ENCODE data around the gene SLC25A27. TPM values are rescaled to one million over a fixed set of nuclear protein-coding genes. Genes with fewer than 3 reads are reported as not detected.

The SLC25A27 gene
- total and polyA plus RNA-seq, 2 of the 4 experiments (the other 2 are of a cell fraction) = 1.3 TPM; not detected in 1

- Histone ChIP-seq H4K20me1 (ENCODE audit: insufficient read depth, low read length) (no peaks in the 10 kb centered on the region), H3K36me3 (ENCODE audit: control insufficient read depth, insufficient read depth, low read length) (no peaks in the 10 kb centered on the region), H2BK15ac (ENCODE audit: low read depth, low read length) (no peak overlapping the region), H3K4ac (ENCODE audit: low read depth, low read length) (no peak overlapping the region), H3K4me3 (ENCODE audit: insufficient read depth, low read depth, low read length) (no peak overlapping the region), H4K5ac (ENCODE audit: low read depth, low read length) (no peak overlapping the region), H3K9me3 (ENCODE audit: control insufficient read depth, insufficient read depth, low read length) (no peaks in the 10 kb centered on the region), H2BK20ac (ENCODE audit: low read depth, low read length) (no peak overlapping the region), H3K27ac (ENCODE audit: insufficient read depth, low read length) (no peak overlapping the region), H3K14ac (replicated peaks; ENCODE audit: low read depth, low read length) (no peak overlapping the region), H4K91ac (ENCODE audit: insufficient read depth, low read depth, low read length) (no peak overlapping the region), H3K18ac (ENCODE audit: low read depth, low read length) (no peak overlapping the region), H2BK120ac (ENCODE audit: low read depth, low read length) (no peak overlapping the region), H3K9me1 (ENCODE audit: insufficient read depth, low read length) (no peaks in the 10 kb centered on the region), H2AK9ac (replicated peaks; ENCODE audit: low read depth, low read length, poor library complexity) (no peak overlapping the region), H3K79me1 (ENCODE audit: low read depth in 1 of 2, low read length in 2 of 2) (no peaks in the 10 kb centered on the region), H2AFZ (replicated peaks; ENCODE audit: low read length, poor library complexity) (no peak overlapping the region), H3K56ac (ENCODE audit: extremely low read depth, insufficient read depth, low read length) (no peak overlapping the region), H3K4me2 (ENCODE audit: low read depth, low read length) (no peak overlapping the region), H3K9ac (ENCODE audit: low read depth, low read length) (no peak overlapping the region), H4K8ac (ENCODE audit: low read depth in 2 of 2, low read length in 2 of 2) (no peak overlapping the region), H3K4me1 (ENCODE audit: control insufficient read depth, insufficient read depth, low read length) (no peaks in the 10 kb centered on the region), H2AK5ac (ENCODE audit: low read depth, low read length) (no peak overlapping the region), H3K27me3 (ENCODE audit: control insufficient read depth, insufficient read depth, low read length) (no peaks in the 10 kb centered on the region), H3K23ac (ENCODE audit: low read depth, low read length) (no peak overlapping the region), H2BK5ac (ENCODE audit: low read depth, low read length, poor library complexity, severe bottlenecking) (no peak overlapping the region)
- ATAC-seq (ENCODE audit: low read depth) (no peak), DNase-seq (no peak)
- no CpG with 5 or more reads among the region's 3 CpGs for WGBS, 2 experiments (ENCODE audit: extremely low coverage in 2 of 2, insufficient read length in 1 of 2)
- no TSS peak for BruUV-seq (replicated peaks)
- TF ChIP-seq MAZ (IDR thresholded peaks at IDR 0.05; ENCODE audit: borderline replicate concordance, low read depth, low read length) (no peak), FOS (IDR thresholded peaks at IDR 0.05; ENCODE audit: low read depth, low read length) (no peak), USF2 (IDR thresholded peaks at IDR 0.05; ENCODE audit: low read depth, low read length) (no peak), NFE2L2 (IDR thresholded peaks at IDR 0.05; ENCODE audit: low read depth, low read length) (no peak), CTCF (conservative IDR thresholded peaks at IDR 0.05; ENCODE audit: low read depth, low read length) (no peak), CEBPB (IDR thresholded peaks at IDR 0.05; ENCODE audit: low read depth, low read length) (no peak), SMC3 (IDR thresholded peaks at IDR 0.05; ENCODE audit: low read depth, low read length) (no peak), MAFK (IDR thresholded peaks at IDR 0.05; ENCODE audit: low read depth, low read length) (no peak), CHD1 (IDR thresholded peaks at IDR 0.05; ENCODE audit: low read depth, low read length) (no peak), RFX5 (IDR thresholded peaks at IDR 0.05; ENCODE audit: low read depth, low read length) (no peak), ELK1 (IDR thresholded peaks at IDR 0.05; ENCODE audit: borderline replicate concordance, low read depth, low read length) (no peak), MXI1 (IDR thresholded peaks at IDR 0.05; ENCODE audit: borderline replicate concordance, low read depth, low read length) (no peak), BHLHE40 (IDR thresholded peaks at IDR 0.05; ENCODE audit: low read depth, low read length) (no peak)
- POLR2A ChIA-PET (ENCODE audit: unreplicated experiment) = no interaction called here
- CTCF ChIA-PET = no interaction called here
- in situ Hi-C loops (cut with MboI; ENCODE audit: low sequenced_read_pairs) = no loop called here
- intact Hi-C loops (cut with micrococcal nuclease) = no loop called here
- dilution Hi-C loops (cut with HindIII; ENCODE audit: low sequenced_read_pairs, unreplicated experiment) = no loop called here
Measured at GRCh38 chr6:46606338-46606737, 46.4 kb upstream of the SLC25A27 start.

All from IMR-90 (cell line).